Stimulated activated CD4-positive, alpha-beta T cell treated with anti-CD3 and anti-CD28 coated beads, Interleukin-1b, Interleukin-23, amount 100 ng/mL, for 24 hours (primary cell): ENCODE data around the gene MAB21L3.
A peak's percentile ranks its signal among the peaks of the same experiment; 100 is the strongest.
"Not testable (repeated sequence)": the region's sequence is repeated elsewhere in the genome, so short reads cannot be mapped to it uniquely, and the experiment has no call there.

ENCODE experiments used
- DNase-seq, 4 experiments: peaks; one replicate each; pipeline ENCODE4 v3.0.0-alpha.2; 2020; ENCODE audit warnings: low read depth in 4 of 4, low spot score in 1 of 4

Gene MAB21L3

GRCh38 chr1:116133696-116134475 is 22.7 kb downstream of the MAB21L3 start:
- no peak for DNase-seq

GRCh38 chr1:116134476-116134773 is 23.2 kb downstream of the MAB21L3 start:
- no peak for DNase-seq

- DNase-seq, result no peak
Observed at GRCh38 chr1:116138277-116138792, 27.1 kb downstream of the MAB21L3 start.

DNA sequence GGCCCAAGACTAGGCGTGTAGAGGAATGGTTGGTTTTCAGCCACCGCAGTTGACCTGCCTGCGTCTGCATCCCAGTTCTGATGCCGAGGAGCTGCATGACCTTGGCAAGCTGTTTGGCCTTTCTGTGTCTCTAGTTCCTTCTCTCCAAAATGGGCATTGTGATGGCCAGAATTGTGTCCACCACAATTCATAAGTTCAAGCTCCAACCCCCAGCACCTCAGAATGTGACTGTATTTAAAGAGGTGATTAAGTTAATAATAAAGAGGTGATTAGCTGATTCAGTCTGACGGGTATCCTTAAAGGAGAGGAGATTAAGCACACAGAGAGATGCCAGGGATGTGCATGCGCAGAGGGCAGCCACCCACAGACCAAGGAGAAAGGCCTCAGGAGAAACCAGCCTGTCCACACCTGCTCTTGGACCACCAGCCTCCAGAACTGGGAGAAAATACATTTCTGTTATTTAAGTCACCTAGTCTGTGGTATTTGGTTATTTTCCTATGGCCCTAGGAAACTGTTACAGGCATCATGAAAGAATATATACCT is 28.5 kb downstream of the MAB21L3 start:
- DNase-seq, result no peak

DNA sequence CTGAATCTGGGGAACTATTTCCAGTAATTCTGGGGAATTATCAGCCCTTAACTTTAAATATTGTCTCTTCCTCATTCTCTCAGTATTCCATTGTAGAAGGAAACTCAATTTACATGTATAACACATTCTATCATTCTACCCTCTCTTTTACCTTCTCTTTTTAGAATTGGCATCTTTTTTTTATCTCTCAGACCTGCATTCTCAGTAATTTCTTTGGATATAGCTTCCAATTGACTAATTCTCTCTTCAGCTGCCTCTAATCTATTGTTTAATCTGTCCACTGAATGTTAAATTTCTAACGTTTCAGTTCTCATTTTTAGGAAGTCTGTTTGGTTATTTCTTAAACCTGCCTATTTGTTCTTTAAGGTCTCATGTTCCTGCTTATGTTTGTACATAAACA is 33.0 kb downstream of the MAB21L3 start:
- DNase-seq, result no peak

GRCh38 chr1:116146447-116147113 is 35.4 kb downstream of the MAB21L3 start:
- DNase-seq, result not testable (repeated sequence)

- no peak for DNase-seq
Observed at GRCh38 chr1:116147114-116147510, 35.9 kb downstream of the MAB21L3 start.

DNA sequence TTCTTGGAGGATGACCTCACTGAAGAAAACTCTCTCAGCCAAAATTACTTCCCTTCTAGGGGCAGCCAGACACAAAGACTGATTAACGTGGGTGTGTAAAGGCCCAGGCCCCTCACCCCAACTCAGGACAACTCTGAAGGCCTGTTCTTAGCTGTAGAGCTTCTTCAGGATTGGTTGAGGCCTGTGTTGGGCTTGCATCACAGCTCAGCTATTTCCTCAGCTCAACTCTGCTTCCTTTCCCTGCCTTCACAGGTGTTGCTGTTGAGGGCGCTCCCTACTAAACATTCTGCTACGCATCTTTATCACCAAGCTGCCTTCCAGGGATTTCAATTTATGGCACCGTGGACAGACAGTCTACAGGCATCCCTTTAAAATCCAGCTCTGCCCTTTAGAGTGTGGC is 36.8 kb downstream of the MAB21L3 start:
- no peak for DNase-seq

GRCh38 chr1:116148967-116149366 is 37.8 kb downstream of the MAB21L3 start:
- no peak for DNase-seq

GRCh38 chr1:116150368-116150767 is 39.2 kb downstream of the MAB21L3 start:
- no peak for DNase-seq

DNA sequence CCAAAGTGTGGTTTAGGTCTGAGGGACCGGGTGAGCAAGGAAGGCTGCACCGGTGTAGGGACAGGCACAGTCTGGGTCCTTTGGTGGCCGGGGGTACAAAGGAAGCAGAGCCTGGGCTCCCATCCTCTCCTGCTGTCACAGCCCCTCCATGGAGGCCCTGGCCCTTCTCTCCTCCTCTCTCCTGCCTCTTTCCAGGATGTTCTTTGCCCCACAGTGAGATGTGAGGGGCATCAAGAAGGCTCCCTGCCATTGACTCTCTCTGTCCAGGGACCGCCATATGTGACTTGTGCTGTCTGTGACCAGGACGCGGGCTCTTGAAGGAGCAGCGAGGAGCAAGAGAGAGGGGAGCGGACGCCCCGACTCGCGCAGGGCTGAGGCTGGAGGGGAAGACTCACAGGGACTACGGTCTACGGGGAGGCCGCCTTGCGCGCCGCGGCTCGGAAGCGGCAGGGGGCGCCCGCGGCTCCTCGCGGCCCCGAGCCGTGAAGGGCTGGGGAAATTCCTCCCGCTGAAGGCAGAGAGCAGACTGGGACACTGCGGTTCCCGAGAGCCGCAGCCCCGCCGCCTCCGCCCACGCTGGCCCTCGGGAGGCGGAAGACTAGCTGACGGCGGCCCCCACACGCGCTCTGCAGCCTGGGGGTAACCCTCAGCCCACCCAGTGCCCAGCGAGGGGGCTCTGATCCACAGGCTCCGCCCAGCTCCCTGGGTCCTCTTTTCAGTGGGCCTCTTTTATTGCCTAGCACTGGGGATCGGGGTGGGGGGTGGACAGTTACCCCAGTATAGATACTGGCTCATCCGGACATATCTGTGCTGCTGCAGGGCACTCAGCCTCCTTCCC is 40.8 kb downstream of the MAB21L3 start:
- DNase-seq, result peak; percentile 45 to 70 (median 60)

DNA sequence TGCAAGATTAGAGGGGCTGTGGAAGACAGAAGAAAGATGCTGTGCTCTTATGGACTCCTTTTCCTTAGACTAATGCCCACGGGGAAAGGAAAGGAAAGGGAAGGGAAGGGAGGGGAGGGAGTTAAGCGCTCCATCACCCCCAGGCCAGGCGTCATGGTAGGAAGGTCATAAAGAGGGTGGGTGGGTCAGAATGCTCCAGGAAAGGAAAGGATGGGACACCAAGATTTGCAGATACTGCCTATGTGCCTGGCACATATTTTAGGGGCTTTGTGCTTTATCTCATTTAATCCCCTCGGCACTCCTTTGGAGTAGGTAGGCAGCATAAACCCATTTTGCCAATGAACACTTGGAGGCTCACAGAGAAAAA is 41.4 kb downstream of the MAB21L3 start:
- DNase-seq, result no peak

DNA sequence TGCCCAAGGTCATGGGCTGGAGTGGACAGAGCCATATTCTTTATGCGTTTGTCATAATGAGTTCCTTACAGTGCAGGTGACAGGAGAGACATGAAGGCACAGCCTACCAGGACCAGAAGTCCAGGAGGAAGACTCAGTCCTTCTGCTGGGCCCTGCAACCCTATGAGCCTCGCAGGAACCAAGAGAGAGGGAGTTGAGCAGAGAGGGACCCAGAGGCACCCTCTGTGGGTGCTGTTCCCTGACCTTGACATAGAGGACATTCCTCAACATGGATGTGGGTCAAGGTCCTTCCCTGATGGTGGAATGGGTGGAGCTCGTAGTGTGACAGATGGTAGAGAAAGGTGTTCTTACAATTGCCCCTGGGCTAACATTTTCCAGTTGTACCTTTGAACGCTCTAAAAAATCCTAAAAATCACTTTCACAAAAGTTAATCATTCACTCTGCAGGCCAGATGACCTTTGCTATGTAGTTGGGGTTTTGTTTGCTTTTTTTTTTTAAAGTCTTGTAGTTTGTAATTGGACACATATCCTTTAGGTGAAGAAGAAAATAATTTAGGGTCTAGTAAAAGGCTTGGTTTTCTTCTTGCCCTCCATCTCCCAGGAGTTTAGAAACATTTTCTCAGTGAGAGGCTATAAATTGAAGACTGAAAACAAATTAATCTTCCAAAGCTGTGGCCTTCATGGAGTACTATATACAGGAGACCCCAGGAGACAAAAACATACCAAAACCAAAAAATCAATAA is 41.9 kb downstream of the MAB21L3 start:
- DNase-seq, result no peak

DNA sequence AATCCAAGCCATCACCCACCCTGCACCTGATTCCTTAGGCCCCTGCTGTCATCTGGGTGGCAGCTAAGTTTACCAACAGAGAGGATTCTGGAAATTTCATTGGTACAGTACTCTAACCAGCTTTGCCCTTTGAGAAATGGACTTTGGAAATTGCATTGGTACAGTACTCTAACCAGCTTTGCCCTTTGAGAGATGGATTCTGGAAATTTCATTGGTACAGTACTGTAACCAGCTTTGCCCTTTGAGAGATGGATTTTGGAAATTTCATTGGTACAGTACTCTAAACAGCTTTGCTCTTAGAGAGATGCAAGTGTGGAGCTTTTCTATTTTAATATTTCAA is 42.5 kb downstream of the MAB21L3 start:
- DNase-seq, result no peak

GRCh38 chr1:116154536-116154935 is 43.3 kb downstream of the MAB21L3 start:
- no peak for DNase-seq

GRCh38 chr1:116157096-116157495 is 45.9 kb downstream of the MAB21L3 start:
- DNase-seq, result no peak

DNA sequence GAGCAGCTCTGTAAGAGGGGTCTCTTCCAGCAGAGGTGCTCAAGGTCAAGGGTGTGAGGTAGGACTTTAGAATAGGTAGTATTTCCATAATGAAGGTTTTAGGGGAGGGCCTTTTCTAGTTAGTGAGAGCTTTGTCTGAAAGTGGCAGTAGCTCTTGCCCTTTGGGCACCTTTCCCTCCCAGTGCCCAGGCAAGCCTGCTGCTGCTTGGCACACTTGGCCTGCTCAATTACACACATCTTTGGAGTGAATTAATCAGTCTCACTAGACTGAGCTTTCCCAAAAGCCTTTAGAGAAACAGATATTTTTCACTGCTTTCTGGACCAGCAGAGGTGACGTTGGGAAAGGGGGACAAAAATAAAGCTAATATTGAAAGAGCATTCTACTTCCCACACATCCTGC is 48.0 kb downstream of the MAB21L3 start:
- no peak for DNase-seq

- no peak for DNase-seq
Observed at GRCh38 chr1:116159611-116160010, 48.4 kb downstream of the MAB21L3 start.

GRCh38 chr1:116161390-116161789 is 50.2 kb downstream of the MAB21L3 start:
- no peak for DNase-seq

- no peak for DNase-seq
Observed at GRCh38 chr1:116161877-116162390, 50.7 kb downstream of the MAB21L3 start.

DNA sequence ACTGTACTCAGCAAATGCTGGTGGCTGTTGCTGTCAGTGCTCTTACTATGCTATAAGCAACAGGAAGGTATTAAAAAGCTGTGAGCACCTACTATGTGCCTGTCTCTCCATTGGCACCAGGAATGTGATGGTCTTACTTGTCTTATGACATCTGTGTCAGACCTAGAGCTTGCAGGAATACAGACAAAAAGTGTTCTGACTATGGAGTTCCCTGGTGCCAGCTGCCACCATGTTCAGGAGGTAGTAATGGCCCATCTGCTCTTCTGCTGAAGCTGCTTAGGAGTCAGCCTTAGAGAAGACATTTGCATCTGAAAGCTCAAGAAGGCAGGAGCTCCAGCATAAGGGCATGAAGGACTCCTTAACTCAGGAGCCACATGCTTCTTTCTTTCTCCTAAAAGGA is 52.3 kb downstream of the MAB21L3 start:
- no peak for DNase-seq
